PFSK-1 (cell line): ENCODE data around the gene RPS3A.

Experiments used
- REST ChIP-seq, 2 experiments: IDR thresholded peaks; 2 replicates each; pipeline versions ENCODE4 v1.6.1 to v1.8.0; 2011 to 2012; ENCODE audit warnings: low read depth in 2 of 2, low read length in 2 of 2, control low read depth in 1 of 2, inconsistent platforms in 1 of 2, mild to moderate bottlenecking in 1 of 2, moderate library complexity in 1 of 2; ENCODE audit not compliant: insufficient read depth in 1 of 2
- SIN3A ChIP-seq: IDR thresholded peaks from 2 replicates; pipeline ENCODE4 v1.6.1; 2012; ENCODE audit warnings: mild to moderate bottlenecking, low read length, moderate library complexity, borderline replicate concordance; ENCODE audit not compliant: insufficient read depth
- TAF1 ChIP-seq: IDR thresholded peaks from 2 replicates; pipeline ENCODE4 v1.6.1; 2012; ENCODE audit warnings: low read length, control low read depth, borderline replicate concordance; ENCODE audit not compliant: insufficient read depth

GRCh38 chr4:151091047-151091446, 8.4 kb upstream of the RPS3A start:
- TF ChIP-seq SIN3A (no peak), TAF1 (no peak), REST (IDR thresholded peaks at IDR 0.05; ENCODE audit: insufficient read depth in 1 of 2, low read depth in 2 of 2, low read length in 2 of 2) (no peak)
